Measurements from ENCODE around the gene ARHGAP42.

- TF ChIP-seq CTCF (IDR thresholded peaks at IDR 0.05) (no peak), POLR2A (IDR thresholded peaks at IDR 0.05) (no peak)
These were observed 5.0 kb downstream of the ARHGAP42 start for GRCh38 chr11:100691896-100692653.

Data from testis (tissue), 2 donors.